Mesothelial cell of epicardium (in vitro differentiated cells): ENCODE data around the gene STRIP1. TPM values are rescaled to one million over a fixed set of nuclear protein-coding genes. Genes with fewer than 3 reads are reported as not detected.
A peak's percentile ranks its signal among the peaks of the same experiment; 100 is the strongest.

Experiments
- DNase-seq, 2 experiments: peaks; one replicate each; pipeline ENCODE4 v3.0.0; 2021; ENCODE audit warnings: low spot score in 2 of 2; ENCODE audit not compliant: unreplicated experiment in 2 of 2
- H3K27ac Mint-ChIP-seq: 2 replicates; pipeline ENCODE4 v1.8.0; 2021; ENCODE audit warnings: mixed read lengths
- H3K27me3 Mint-ChIP-seq: 2 replicates; pipeline ENCODE4 v1.8.0; 2021; ENCODE audit warnings: low read depth, mixed read lengths
- H3K36me3 Mint-ChIP-seq: 2 replicates; pipeline ENCODE4 v1.8.0; 2021; ENCODE audit warnings: mixed read lengths
- H3K4me1 Mint-ChIP-seq: 2 replicates; pipeline ENCODE4 v1.8.0; 2021; ENCODE audit warnings: mixed read lengths
- H3K4me3 Mint-ChIP-seq: 2 replicates; pipeline ENCODE4 v1.8.0; 2021; ENCODE audit warnings: mild to moderate bottlenecking, moderate library complexity, mixed read lengths
- H3K9me3 Mint-ChIP-seq: 2 replicates; pipeline ENCODE4 v1.8.0; 2021; ENCODE audit warnings: mixed read lengths
- CTCF ChIP-seq: fragments of 200-600 bp; sonication (generic); IDR thresholded peaks from one replicate; pipeline ENCODE4 v1.5.0; 2021; ENCODE audit warnings: antibody characterized with exemption; ENCODE audit not compliant: unreplicated experiment
- total RNA-seq: library from RNA; stranded (reverse); gene quantifications from 3 replicates; pipeline ENCODE4 v1.2.1, GENCODE V29; 2021

The STRIP1 gene
- total RNA-seq, 1 donor from 2014 or later: 96.0 TPM

- Mint-ChIP-seq H3K36me3 (no peaks in the 10 kb centered on the region), H3K9me3 (no peaks in the 10 kb centered on the region), H3K27me3 (peaks cover 3% of the 10 kb centered on the region), H3K4me3 (no peak overlapping the region), H3K27ac (peak overlapping the region; percentile 8), H3K4me1 (peaks cover 72% of the 10 kb centered on the region)
- no peak for TF ChIP-seq CTCF
- DNase-seq: no peak
These were observed 55.3 kb downstream of the STRIP1 start for GRCh38 chr1:110089561-110090275.

GRCh38 chr1:110091381-110091780 is 57.0 kb downstream of the STRIP1 start:
- no peak for DNase-seq
- Mint-ChIP-seq H3K36me3 (no peaks in the 10 kb centered on the region), H3K4me1 (peaks cover 65% of the 10 kb centered on the region), H3K27ac (no peak overlapping the region), H3K4me3 (no peak overlapping the region), H3K9me3 (no peaks in the 10 kb centered on the region), H3K27me3 (peaks cover 2% of the 10 kb centered on the region)
- TF ChIP-seq CTCF: no peak

GRCh38 chr1:110091791-110092190 is 57.4 kb downstream of the STRIP1 start:
- Mint-ChIP-seq H3K4me3 (no peak overlapping the region), H3K27me3 (peaks cover 2% of the 10 kb centered on the region)
- DNase-seq: no peak

GRCh38 chr1:110092991-110093390 is 58.6 kb downstream of the STRIP1 start:
- peaks cover under 1% of the 10 kb centered on the region for H3K27me3 Mint-ChIP-seq

More at GRCh38 chr1:110091791-110092190, 57.4 kb downstream of the STRIP1 start:
- Mint-ChIP-seq H3K36me3 (no peaks in the 10 kb centered on the region), H3K4me1 (peaks cover 65% of the 10 kb centered on the region), H3K27ac (peak overlapping the region; percentile 35), H3K9me3 (no peaks in the 10 kb centered on the region)
- TF ChIP-seq CTCF: no peak

GRCh38 chr1:110094931-110095654 is 60.7 kb downstream of the STRIP1 start:
- no peak overlapping the region for H3K27ac Mint-ChIP-seq
- TF ChIP-seq CTCF: no peak
- DNase-seq: no peak
- H3K27me3 Mint-ChIP-seq: no peaks in the 10 kb centered on the region
- H3K4me1 Mint-ChIP-seq: peaks cover 63% of the 10 kb centered on the region
- no peaks in the 10 kb centered on the region for H3K9me3 Mint-ChIP-seq
- no peak overlapping the region for H3K4me3 Mint-ChIP-seq
- no peaks in the 10 kb centered on the region for H3K36me3 Mint-ChIP-seq

More at GRCh38 chr1:110092991-110093390, 58.6 kb downstream of the STRIP1 start:
- no peak overlapping the region for H3K4me3 Mint-ChIP-seq
- no peak overlapping the region for H3K27ac Mint-ChIP-seq
- H3K4me1 Mint-ChIP-seq: peaks cover 63% of the 10 kb centered on the region
- H3K36me3 Mint-ChIP-seq: no peaks in the 10 kb centered on the region
- no peak for TF ChIP-seq CTCF
- H3K9me3 Mint-ChIP-seq: no peaks in the 10 kb centered on the region
- DNase-seq: no peak
